Tibial nerve (tissue), 4 donors: Measurements from ENCODE around the gene LRRC15. TPM values are rescaled to one million over a fixed set of nuclear protein-coding genes. Genes with fewer than 3 reads are reported as not detected.
A peak's percentile ranks its signal among the peaks of the same experiment; 100 is the strongest.

Source experiments
- DNase-seq, 2 donors: peaks; one replicate each; pipeline ENCODE4 v3.0.0-alpha.2; 2019; ENCODE audit warnings: low spot score in 2 of 2
- H3K27ac ChIP-seq, 4 donors: fragments of 200-600 bp; sonication (generic) in 3 of 4; one replicate each; pipeline ENCODE4 v1.5.1; 2017 to 2019; ENCODE audit warnings: mild to moderate bottlenecking in 1 of 4
- H3K27me3 ChIP-seq, 2 donors: fragments of 200-600 bp; sonication (generic) in 1 of 2; one replicate each; pipeline versions ENCODE4 v1.5.1 to v1.6.0; 2017 to 2019
- H3K36me3 ChIP-seq, 3 donors: fragments of 200-600 bp; sonication (generic); one replicate each; pipeline ENCODE4 v1.5.1; 2018 to 2019
- H3K4me1 ChIP-seq, 4 donors: fragments of 200-600 bp; sonication (generic) in 3 of 4; one replicate each; pipeline ENCODE4 v1.5.1; 2017 to 2019
- H3K4me3 ChIP-seq, 4 donors: fragments of 200-600 bp; sonication (generic) in 3 of 4; one replicate each; pipeline ENCODE4 v1.5.1; 2017 to 2019; ENCODE audit warnings: mild to moderate bottlenecking in 1 of 4, moderate library complexity in 1 of 4
- H3K9me3 ChIP-seq, 4 donors: fragments of 200-600 bp; sonication (generic) in 3 of 4; one replicate each; pipeline ENCODE4 v1.5.1; 2017 to 2019
- CTCF ChIP-seq, 5 experiments: fragments of 200-600 bp in 3 of 5; fragments of 450-650 bp in 2 of 5; sonication (generic) in 3 of 5; IDR thresholded peaks; one replicate each; pipeline ENCODE4 v1.5.1; 2016 to 2019; ENCODE audit warnings: antibody characterized with exemption in 5 of 5, mild to moderate bottlenecking in 3 of 5, moderate library complexity in 2 of 5
- EP300 ChIP-seq, 2 donors: sonication (generic); formaldehyde crosslinking; IDR thresholded peaks; one replicate each; pipeline ENCODE4 v1.6.1; 2017; ENCODE audit warnings: antibody characterized with exemption in 2 of 2, mild to moderate bottlenecking in 1 of 2
- POLR2A ChIP-seq, 2 donors: fragments of 450-650 bp; IDR thresholded peaks; one replicate each; pipeline ENCODE4 v1.6.1; 2017; ENCODE audit warnings: antibody characterized with exemption in 2 of 2, mild to moderate bottlenecking in 2 of 2, moderate library complexity in 2 of 2
- whole genome bisulfite sequencing, 2 donors: methylation state at CpG; one replicate each; pipeline ENCODE4 v1.1.5; 2018; 5-methylcytosine and 5-hydroxymethylcytosine counted together
- total RNA-seq, 4 donors: library from RNA; depleted of rRNA; stranded (reverse); fragments of >200 nt; gene quantifications; one replicate each; pipeline ENCODE4 v1.1.0, GENCODE V29; 2016

Gene LRRC15
- total RNA-seq, 4 donors from 2014 or later = not detected

- peaks cover 0 to 10% (median 0%) of the 10 kb centered on the region in 4 donors for H3K9me3 ChIP-seq
- DNase-seq = no peak
- no peaks in the 10 kb centered on the region for H3K36me3 ChIP-seq
- H3K4me3 ChIP-seq = no peak overlapping the region
- peaks cover 0 to 28% (median 13%) of the 10 kb centered on the region in 4 donors for H3K4me1 ChIP-seq
- 93 to 94% methylated on average over 3 of the region's 3 CpGs for WGBS, 2 donors
- TF ChIP-seq EP300 (IDR thresholded peaks at IDR 0.05) (no peak), POLR2A (IDR thresholded peaks at IDR 0.05) (no peak), CTCF (IDR thresholded peaks at IDR 0.05) (no peak)
- H3K27ac ChIP-seq = no peak overlapping the region
- H3K27me3 ChIP-seq = peaks cover 0 to 3% of the 10 kb centered on the region in 2 donors
These were observed 50.9 kb downstream of the LRRC15 start for GRCh38 chr3:194318511-194319161.

GRCh38 chr3:194316918-194317317 is 52.6 kb downstream of the LRRC15 start:
- peaks cover 0 to 44% (median 16%) of the 10 kb centered on the region in 4 donors for H3K4me1 ChIP-seq
- no peak for DNase-seq
- H3K9me3 ChIP-seq = peaks cover 0 to 10% (median 0%) of the 10 kb centered on the region in 4 donors
- no peaks in the 10 kb centered on the region for H3K36me3 ChIP-seq
- no peak overlapping the region for H3K4me3 ChIP-seq
- 87 to 91% methylated on average over 6 of the region's 6 CpGs for WGBS, 2 donors
- TF ChIP-seq CTCF (IDR thresholded peaks at IDR 0.05) = no peak
- no peak for TF ChIP-seq POLR2A (IDR thresholded peaks at IDR 0.05)
- no peak for TF ChIP-seq EP300 (IDR thresholded peaks at IDR 0.05)
- H3K27me3 ChIP-seq = peaks cover 0 to 3% of the 10 kb centered on the region in 2 donors
- no peak overlapping the region for H3K27ac ChIP-seq

GRCh38 chr3:194315965-194316361 is 53.6 kb downstream of the LRRC15 start:
- H3K36me3 ChIP-seq = no peaks in the 10 kb centered on the region
- H3K4me1 ChIP-seq = peaks cover 0 to 45% (median 16%) of the 10 kb centered on the region in 4 donors
- WGBS, 2 donors = 21 to 22% methylated on average over 17 of the region's 17 CpGs
- peaks cover 0 to 3% of the 10 kb centered on the region in 2 donors for H3K27me3 ChIP-seq
- peak in 1 of 2 donors; percentile 27 for DNase-seq
- TF ChIP-seq CTCF (IDR thresholded peaks at IDR 0.05) = no peak
- TF ChIP-seq POLR2A (IDR thresholded peaks at IDR 0.05) = no peak
- no peak for TF ChIP-seq EP300 (IDR thresholded peaks at IDR 0.05)
- peak overlapping the region; percentile 36 to 55 (median 47) for H3K4me3 ChIP-seq
- peaks cover 0 to 10% (median 0%) of the 10 kb centered on the region in 4 donors for H3K9me3 ChIP-seq
- peak overlapping the region in 2 of 4 donors; percentile 31 to 74 for H3K27ac ChIP-seq

- Histone ChIP-seq H3K36me3 (no peaks in the 10 kb centered on the region), H3K27me3 (peaks cover 0 to 3% of the 10 kb centered on the region in 2 donors), H3K4me3 (peak overlapping the region; percentile 36 to 55 (median 47)), H3K27ac (peak overlapping the region in 3 of 4 donors; percentile 31 to 84 (median 74)), H3K4me1 (peaks cover 0 to 51% (median 16%) of the 10 kb centered on the region in 4 donors), H3K9me3 (peaks cover 0 to 10% (median 0%) of the 10 kb centered on the region in 4 donors)
- TF ChIP-seq POLR2A (IDR thresholded peaks at IDR 0.05) (no peak), CTCF (IDR thresholded peaks at IDR 0.05) (peak; percentile 93 to 98 (median 94)), EP300 (IDR thresholded peaks at IDR 0.05) (peak in 1 of 2 donors; percentile 77)
- WGBS, 2 donors = 5 to 6% methylated on average over 33 to 39 of the region's 54 CpGs
- peak; percentile 72 to 73 for DNase-seq
These were observed 54.2 kb downstream of the LRRC15 start for GRCh38 chr3:194315088-194315964.
